Measurements from ENCODE around the gene RHOV.

RHOV gene

DNA sequence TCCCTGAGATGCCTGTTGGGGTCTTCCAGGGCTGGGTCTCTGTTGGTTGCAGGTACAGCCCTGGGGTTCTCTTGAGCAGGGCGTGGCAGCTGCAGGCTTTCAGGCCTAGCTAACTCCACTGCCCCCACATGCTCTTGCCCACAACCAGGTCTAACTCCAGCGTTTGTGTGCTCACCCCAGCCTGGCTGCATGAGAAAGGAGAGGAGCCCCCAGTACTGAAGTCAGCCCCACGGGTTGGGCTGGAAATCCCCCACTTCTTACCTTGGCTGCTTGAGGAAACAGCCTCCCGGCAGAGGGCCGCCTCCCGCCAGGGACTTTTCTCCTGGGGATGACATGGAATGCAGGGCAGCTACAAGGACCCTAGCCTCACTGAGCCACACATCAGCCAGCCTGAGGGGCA lies 38.4 kb upstream of the RHOV start:
- ATAC-seq: no peak
- TF ChIP-seq ZNF565 (CRISPR knock-in tag; conservative IDR thresholded peaks at IDR 0.05; ENCODE audit: low read depth) (no peak), TCF4 (CRISPR knock-in tag; IDR thresholded peaks at IDR 0.05; ENCODE audit: borderline replicate concordance) (no peak), SNAI2 (CRISPR knock-in tag; IDR thresholded peaks at IDR 0.05) (no peak), ZNF8 (CRISPR knock-in tag; IDR thresholded peaks at IDR 0.05) (no peak), ISL1 (CRISPR knock-in tag; IDR thresholded peaks at IDR 0.05) (no peak), ESRRG (CRISPR knock-in tag; IDR thresholded peaks at IDR 0.05) (no peak), RARB (CRISPR knock-in tag; IDR thresholded peaks at IDR 0.05) (no peak), PPARA (CRISPR knock-in tag; IDR thresholded peaks at IDR 0.05; ENCODE audit: borderline replicate concordance) (no peak), ZC3H10 (CRISPR knock-in tag; IDR thresholded peaks at IDR 0.05) (no peak), ARNTL (CRISPR knock-in tag; IDR thresholded peaks at IDR 0.05; ENCODE audit: borderline replicate concordance, low read depth) (no peak), ZFP3 (CRISPR knock-in tag; IDR thresholded peaks at IDR 0.05) (no peak), GLIS3 (CRISPR knock-in tag; IDR thresholded peaks at IDR 0.05) (no peak), ZNF70 (CRISPR knock-in tag; IDR thresholded peaks at IDR 0.05) (no peak), OSR1 (CRISPR knock-in tag; IDR thresholded peaks at IDR 0.05) (no peak)
- TF ChIP-seq, protein P1, sequence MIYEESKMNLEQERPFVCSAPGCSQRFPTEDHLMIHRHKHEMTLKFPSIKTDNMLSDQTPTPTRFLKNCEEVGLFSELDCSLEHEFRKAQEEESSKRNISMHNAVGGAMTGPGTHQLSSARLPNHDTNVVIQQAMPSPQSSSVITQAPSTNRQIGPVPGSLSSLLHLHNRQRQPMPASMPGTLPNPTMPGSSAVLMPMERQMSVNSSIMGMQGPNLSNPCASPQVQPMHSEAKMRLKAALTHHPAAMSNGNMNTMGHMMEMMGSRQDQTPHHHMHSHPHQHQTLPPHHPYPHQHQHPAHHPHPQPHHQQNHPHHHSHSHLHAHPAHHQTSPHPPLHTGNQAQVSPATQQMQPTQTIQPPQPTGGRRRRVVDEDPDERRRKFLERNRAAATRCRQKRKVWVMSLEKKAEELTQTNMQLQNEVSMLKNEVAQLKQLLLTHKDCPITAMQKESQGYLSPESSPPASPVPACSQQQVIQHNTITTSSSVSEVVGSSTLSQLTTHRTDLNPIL (CRISPR knock-in tag; IDR thresholded peaks at IDR 0.05; ENCODE audit: low read depth): no peak
- TF ChIP-seq, protein P2, sequence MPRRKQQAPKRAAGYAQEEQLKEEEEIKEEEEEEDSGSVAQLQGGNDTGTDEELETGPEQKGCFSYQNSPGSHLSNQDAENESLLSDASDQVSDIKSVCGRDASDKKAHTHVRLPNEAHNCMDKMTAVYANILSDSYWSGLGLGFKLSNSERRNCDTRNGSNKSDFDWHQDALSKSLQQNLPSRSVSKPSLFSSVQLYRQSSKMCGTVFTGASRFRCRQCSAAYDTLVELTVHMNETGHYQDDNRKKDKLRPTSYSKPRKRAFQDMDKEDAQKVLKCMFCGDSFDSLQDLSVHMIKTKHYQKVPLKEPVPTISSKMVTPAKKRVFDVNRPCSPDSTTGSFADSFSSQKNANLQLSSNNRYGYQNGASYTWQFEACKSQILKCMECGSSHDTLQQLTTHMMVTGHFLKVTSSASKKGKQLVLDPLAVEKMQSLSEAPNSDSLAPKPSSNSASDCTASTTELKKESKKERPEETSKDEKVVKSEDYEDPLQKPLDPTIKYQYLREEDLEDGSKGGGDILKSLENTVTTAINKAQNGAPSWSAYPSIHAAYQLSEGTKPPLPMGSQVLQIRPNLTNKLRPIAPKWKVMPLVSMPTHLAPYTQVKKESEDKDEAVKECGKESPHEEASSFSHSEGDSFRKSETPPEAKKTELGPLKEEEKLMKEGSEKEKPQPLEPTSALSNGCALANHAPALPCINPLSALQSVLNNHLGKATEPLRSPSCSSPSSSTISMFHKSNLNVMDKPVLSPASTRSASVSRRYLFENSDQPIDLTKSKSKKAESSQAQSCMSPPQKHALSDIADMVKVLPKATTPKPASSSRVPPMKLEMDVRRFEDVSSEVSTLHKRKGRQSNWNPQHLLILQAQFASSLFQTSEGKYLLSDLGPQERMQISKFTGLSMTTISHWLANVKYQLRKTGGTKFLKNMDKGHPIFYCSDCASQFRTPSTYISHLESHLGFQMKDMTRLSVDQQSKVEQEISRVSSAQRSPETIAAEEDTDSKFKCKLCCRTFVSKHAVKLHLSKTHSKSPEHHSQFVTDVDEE (CRISPR knock-in tag; IDR thresholded peaks at IDR 0.05): no peak
- TF ChIP-seq, protein P3, sequence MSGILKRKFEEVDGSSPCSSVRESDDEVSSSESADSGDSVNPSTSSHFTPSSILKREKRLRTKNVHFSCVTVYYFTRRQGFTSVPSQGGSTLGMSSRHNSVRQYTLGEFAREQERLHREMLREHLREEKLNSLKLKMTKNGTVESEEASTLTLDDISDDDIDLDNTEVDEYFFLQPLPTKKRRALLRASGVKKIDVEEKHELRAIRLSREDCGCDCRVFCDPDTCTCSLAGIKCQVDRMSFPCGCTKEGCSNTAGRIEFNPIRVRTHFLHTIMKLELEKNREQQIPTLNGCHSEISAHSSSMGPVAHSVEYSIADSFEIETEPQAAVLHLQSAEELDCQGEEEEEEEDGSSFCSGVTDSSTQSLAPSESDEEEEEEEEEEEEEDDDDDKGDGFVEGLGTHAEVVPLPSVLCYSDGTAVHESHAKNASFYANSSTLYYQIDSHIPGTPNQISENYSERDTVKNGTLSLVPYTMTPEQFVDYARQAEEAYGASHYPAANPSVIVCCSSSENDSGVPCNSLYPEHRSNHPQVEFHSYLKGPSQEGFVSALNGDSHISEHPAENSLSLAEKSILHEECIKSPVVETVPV (CRISPR knock-in tag; IDR thresholded peaks at IDR 0.05): no peak

DNA sequence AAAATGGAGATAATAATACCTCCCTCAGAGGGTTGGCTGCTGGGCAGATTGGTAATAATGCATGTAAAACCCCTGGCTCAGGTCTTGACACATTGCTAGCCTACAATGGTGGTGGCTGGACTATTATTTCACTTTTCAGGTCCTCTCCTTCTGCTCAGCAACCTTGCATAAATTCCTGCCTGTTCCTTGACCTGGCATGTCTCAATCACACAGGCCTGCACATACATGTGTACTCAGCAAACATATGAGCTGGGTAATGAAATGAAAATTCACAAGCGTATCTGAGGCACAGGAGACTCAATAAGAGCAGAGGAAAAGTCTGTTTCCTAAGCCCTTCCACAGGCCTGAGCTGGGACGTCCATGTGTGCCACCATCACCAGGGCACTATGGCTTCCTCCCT lies 37.7 kb upstream of the RHOV start:
- TF ChIP-seq ISL1 (CRISPR knock-in tag; IDR thresholded peaks at IDR 0.05) (no peak), TCF4 (CRISPR knock-in tag; IDR thresholded peaks at IDR 0.05; ENCODE audit: borderline replicate concordance) (no peak), ZNF8 (CRISPR knock-in tag; IDR thresholded peaks at IDR 0.05) (no peak), TOX (CRISPR knock-in tag; IDR thresholded peaks at IDR 0.05; ENCODE audit: borderline replicate concordance) (no peak), ZC3H10 (CRISPR knock-in tag; IDR thresholded peaks at IDR 0.05) (no peak), BACH2 (CRISPR knock-in tag; IDR thresholded peaks at IDR 0.05; ENCODE audit: borderline replicate concordance) (no peak), OSR1 (CRISPR knock-in tag; IDR thresholded peaks at IDR 0.05) (no peak), ZFP3 (CRISPR knock-in tag; IDR thresholded peaks at IDR 0.05) (no peak), ARNTL (CRISPR knock-in tag; IDR thresholded peaks at IDR 0.05; ENCODE audit: borderline replicate concordance, low read depth) (no peak), ZFP30 (CRISPR knock-in tag; IDR thresholded peaks at IDR 0.05) (no peak), CSDC2 (CRISPR knock-in tag; IDR thresholded peaks at IDR 0.05) (no peak)
- TF ChIP-seq, protein P2 (CRISPR knock-in tag; IDR thresholded peaks at IDR 0.05): no peak
- TF ChIP-seq, protein P4, sequence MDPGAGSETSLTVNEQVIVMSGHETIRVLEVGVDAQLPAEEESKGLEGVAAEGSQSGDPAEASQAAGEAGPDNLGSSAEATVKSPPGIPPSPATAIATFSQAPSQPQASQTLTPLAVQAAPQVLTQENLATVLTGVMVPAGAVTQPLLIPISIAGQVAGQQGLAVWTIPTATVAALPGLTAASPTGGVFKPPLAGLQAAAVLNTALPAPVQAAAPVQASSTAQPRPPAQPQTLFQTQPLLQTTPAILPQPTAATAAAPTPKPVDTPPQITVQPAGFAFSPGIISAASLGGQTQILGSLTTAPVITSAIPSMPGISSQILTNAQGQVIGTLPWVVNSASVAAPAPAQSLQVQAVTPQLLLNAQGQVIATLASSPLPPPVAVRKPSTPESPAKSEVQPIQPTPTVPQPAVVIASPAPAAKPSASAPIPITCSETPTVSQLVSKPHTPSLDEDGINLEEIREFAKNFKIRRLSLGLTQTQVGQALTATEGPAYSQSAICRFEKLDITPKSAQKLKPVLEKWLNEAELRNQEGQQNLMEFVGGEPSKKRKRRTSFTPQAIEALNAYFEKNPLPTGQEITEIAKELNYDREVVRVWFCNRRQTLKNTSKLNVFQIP (CRISPR knock-in tag; IDR thresholded peaks at IDR 0.05; ENCODE audit: borderline replicate concordance, low read depth): no peak
- TF ChIP-seq, protein P5, sequence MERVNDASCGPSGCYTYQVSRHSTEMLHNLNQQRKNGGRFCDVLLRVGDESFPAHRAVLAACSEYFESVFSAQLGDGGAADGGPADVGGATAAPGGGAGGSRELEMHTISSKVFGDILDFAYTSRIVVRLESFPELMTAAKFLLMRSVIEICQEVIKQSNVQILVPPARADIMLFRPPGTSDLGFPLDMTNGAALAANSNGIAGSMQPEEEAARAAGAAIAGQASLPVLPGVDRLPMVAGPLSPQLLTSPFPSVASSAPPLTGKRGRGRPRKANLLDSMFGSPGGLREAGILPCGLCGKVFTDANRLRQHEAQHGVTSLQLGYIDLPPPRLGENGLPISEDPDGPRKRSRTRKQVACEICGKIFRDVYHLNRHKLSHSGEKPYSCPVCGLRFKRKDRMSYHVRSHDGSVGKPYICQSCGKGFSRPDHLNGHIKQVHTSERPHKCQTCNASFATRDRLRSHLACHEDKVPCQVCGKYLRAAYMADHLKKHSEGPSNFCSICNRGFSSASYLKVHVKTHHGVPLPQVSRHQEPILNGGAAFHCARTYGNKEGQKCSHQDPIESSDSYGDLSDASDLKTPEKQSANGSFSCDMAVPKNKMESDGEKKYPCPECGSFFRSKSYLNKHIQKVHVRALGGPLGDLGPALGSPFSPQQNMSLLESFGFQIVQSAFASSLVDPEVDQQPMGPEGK (CRISPR knock-in tag; IDR thresholded peaks at IDR 0.05; ENCODE audit: borderline replicate concordance): no peak
- TF ChIP-seq, protein P3 (CRISPR knock-in tag; IDR thresholded peaks at IDR 0.05): no peak
- no peak for ATAC-seq
